Keratinocyte (primary cell): ENCODE measurements around the gene PHLPP1. TPM values are rescaled to one million over a fixed set of nuclear protein-coding genes. Genes with fewer than 3 reads are reported as not detected.

Experiments
- DNase-seq: peaks from one replicate; pipeline ENCODE4 v3.0.0-alpha.2; 2011; ENCODE audit warnings: low read depth, missing footprints, low spot score
- FAIRE-seq: peaks from 2 replicates; lab custom pipeline; 2011; peaks lifted over from hg19 to GRCh38; lab: Jason Lieb, UNC
- H2AFZ ChIP-seq: 2 replicates; pipeline ENCODE4 v1.6.0; 2012; ENCODE audit warnings: low read length, control low read depth, inconsistent platforms; ENCODE audit not compliant: control insufficient read depth
- H3K27ac ChIP-seq: 2 replicates; pipeline ENCODE4 v1.5.1; 2011; ENCODE audit warnings: low read length; ENCODE audit not compliant: control insufficient read depth, insufficient read depth
- H3K27me3 ChIP-seq: 3 replicates; pipeline ENCODE4 v1.6.0; 2011; ENCODE audit warnings: low read length; ENCODE audit not compliant: control insufficient read depth, insufficient read depth; ENCODE audit errors: extremely low read depth
- H3K36me3 ChIP-seq, 2 experiments: 2 replicates in 1 of 2; 3 replicates in 1 of 2; pipeline ENCODE4 v1.5.1; 2011; ENCODE audit warnings: low read length in 2 of 2, mild to moderate bottlenecking in 1 of 2; ENCODE audit not compliant: control insufficient read depth in 2 of 2, insufficient read depth in 2 of 2; ENCODE audit errors: extremely low read depth in 1 of 2
- H3K4me1 ChIP-seq: 3 replicates; pipeline ENCODE4 v1.5.1; 2011; ENCODE audit warnings: low read length; ENCODE audit not compliant: control insufficient read depth, insufficient read depth; ENCODE audit errors: extremely low read depth
- H3K4me2 ChIP-seq: 3 replicates; pipeline ENCODE4 v1.6.0; 2011; ENCODE audit warnings: low read depth, low read length; ENCODE audit not compliant: control insufficient read depth, insufficient read depth; ENCODE audit errors: extremely low read depth
- H3K4me3 ChIP-seq, 3 experiments: fragments of 200-600 bp in 1 of 3; sonication (generic) in 1 of 3; 2 replicates in 2 of 3; 3 replicates in 1 of 3; pipeline ENCODE4 v1.5.1; 2011 to 2016; ENCODE audit warnings: low read length in 3 of 3, mild to moderate bottlenecking in 3 of 3, control low read depth in 2 of 3, inconsistent platforms in 1 of 3, low read depth in 1 of 3, mixed read lengths in 1 of 3, mixed run types in 1 of 3, moderate library complexity in 1 of 3; ENCODE audit not compliant: control insufficient read depth in 2 of 3, insufficient read depth in 2 of 3; ENCODE audit errors: extremely low read depth in 1 of 3
- H3K79me2 ChIP-seq: 2 replicates; pipeline ENCODE4 v1.6.0; 2012; ENCODE audit warnings: low read length; ENCODE audit not compliant: control insufficient read depth, insufficient read depth
- H3K9ac ChIP-seq: 3 replicates; pipeline ENCODE4 v1.6.0; 2011; ENCODE audit warnings: low read length; ENCODE audit not compliant: control insufficient read depth, insufficient read depth; ENCODE audit errors: extremely low read depth
- H3K9me1 ChIP-seq: 3 replicates; pipeline ENCODE4 v1.6.0; 2011; ENCODE audit warnings: low read length; ENCODE audit not compliant: control insufficient read depth, insufficient read depth; ENCODE audit errors: extremely low read depth
- H3K9me3 ChIP-seq: 2 replicates; pipeline ENCODE4 v1.5.1; 2012; ENCODE audit warnings: low read depth, low read length; ENCODE audit not compliant: control insufficient read depth
- H4K20me1 ChIP-seq: 3 replicates; pipeline ENCODE4 v1.6.0; 2011; ENCODE audit warnings: low read length; ENCODE audit not compliant: control insufficient read depth, insufficient read depth; ENCODE audit errors: extremely low read depth
- CTCF ChIP-seq, 3 experiments: IDR thresholded peaks in 1 of 3; conservative IDR thresholded peaks in 1 of 3; optimal IDR thresholded peaks in 1 of 3; 2 replicates in 2 of 3; 3 replicates in 1 of 3; pipeline versions ENCODE3 to v1.5.1; 2011; ENCODE audit warnings: low read length in 3 of 3, mild to moderate bottlenecking in 3 of 3, moderate library complexity in 2 of 3, control low read depth in 1 of 3, inconsistent platforms in 1 of 3; ENCODE audit not compliant: insufficient read depth in 2 of 3; ENCODE audit errors: extremely low read depth in 1 of 3
- EZH2 ChIP-seq: IDR thresholded peaks from one replicate; pipeline ENCODE4 v1.6.1; 2012; ENCODE audit warnings: inconsistent platforms, mild to moderate bottlenecking, low read length, moderate library complexity
- dilution Hi-C: fragments of 300-500 bp; cut with MboI; formaldehyde crosslinking; loops from one replicate; pipeline ENCODE4 v1.7.0; 2020; ENCODE audit warnings: low sequenced_read_pairs; ENCODE audit not compliant: extremely low pct_ligation_motif_present
- polyA plus RNA-seq, 5 experiments: library from polyadenylated mRNA; depleted of rRNA in 3 of 5; stranded (reverse) in 3 of 5; stranded (forward) in 1 of 5; unstranded in 1 of 5; fragments of >200 nt; gene quantifications; 1 replicate in 1 of 5; 2 replicates in 3 of 5; 3 replicates in 1 of 5; pipeline versions ENCODE4 v1.2.1 to v1.2.3, GENCODE V29; 2011 to 2012; ENCODE audit warnings: missing spikeins in 2 of 5, low read depth in 1 of 5, low replicate concordance in 1 of 5

The PHLPP1 gene
- polyA plus RNA-seq, 1 donor (not counting 4 experiments of a cell fraction or from before 2014, with no cell fraction given) = 8.4 TPM

GRCh38 chr18:62757399-62758010, 42.2 kb downstream of the PHLPP1 start:
- peak overlapping the region in 2 of 3 experiments; percentile 38 to 47 for H3K4me3 ChIP-seq
- H3K9ac ChIP-seq = no peak overlapping the region
- no peak for TF ChIP-seq CTCF (optimal IDR thresholded peaks at IDR 0.05 in 1 of 3, IDR thresholded peaks at IDR 0.05 in 1 of 3, conservative IDR thresholded peaks at IDR 0.05 in 1 of 3; ENCODE audit: extremely low read depth in 1 of 3, insufficient read depth in 2 of 3, low read length in 3 of 3)
- no peak for TF ChIP-seq EZH2
- H3K4me1 ChIP-seq = peaks cover 52% of the 10 kb centered on the region
- peak overlapping the region; percentile 39 for H3K27ac ChIP-seq
- no peak for DNase-seq
- peak overlapping the region; percentile 8 for H2AFZ ChIP-seq
- dilution Hi-C loops = no loop called here
- H3K9me3 ChIP-seq = no peaks in the 10 kb centered on the region
- peak; percentile 90 for FAIRE-seq
- H3K36me3 ChIP-seq = no peaks in the 10 kb centered on the region
- H3K79me2 ChIP-seq = peaks cover 30% of the 10 kb centered on the region
- no peaks in the 10 kb centered on the region for H3K9me1 ChIP-seq
- H4K20me1 ChIP-seq = no peaks in the 10 kb centered on the region
- no peaks in the 10 kb centered on the region for H3K27me3 ChIP-seq
- peak overlapping the region; percentile 96 for H3K4me2 ChIP-seq

GRCh38 chr18:62758591-62758990, 43.2 kb downstream of the PHLPP1 start:
- no peaks in the 10 kb centered on the region for H4K20me1 ChIP-seq
- H3K27me3 ChIP-seq = no peaks in the 10 kb centered on the region
- H3K36me3 ChIP-seq = no peaks in the 10 kb centered on the region
- no peaks in the 10 kb centered on the region for H3K9me1 ChIP-seq
- H2AFZ ChIP-seq = peak overlapping the region; percentile 21
- peak overlapping the region; percentile 14 for H3K9ac ChIP-seq
- H3K27ac ChIP-seq = peak overlapping the region; percentile 89
- no peak for DNase-seq
- H3K9me3 ChIP-seq = no peaks in the 10 kb centered on the region
- H3K4me1 ChIP-seq = peaks cover 61% of the 10 kb centered on the region
- H3K79me2 ChIP-seq = peaks cover 30% of the 10 kb centered on the region
- TF ChIP-seq EZH2 = no peak
- no peak for TF ChIP-seq CTCF (optimal IDR thresholded peaks at IDR 0.05 in 1 of 3, IDR thresholded peaks at IDR 0.05 in 1 of 3, conservative IDR thresholded peaks at IDR 0.05 in 1 of 3; ENCODE audit: extremely low read depth in 1 of 3, insufficient read depth in 2 of 3, low read length in 3 of 3)
- H3K4me2 ChIP-seq = peak overlapping the region; percentile 96
- H3K4me3 ChIP-seq = peak overlapping the region in 2 of 3 experiments; percentile 13 to 14
- dilution Hi-C loops = no loop called here
- peak; percentile 29 for FAIRE-seq
